CD4-positive, alpha-beta T cell treated with Interleukin-6 for 4 hours (primary cell): Measurements from ENCODE around the gene GPR42.

Experiments
- DNase-seq: peaks from one replicate; pipeline ENCODE4 v3.0.0-alpha.2; 2020; ENCODE audit warnings: mixed read lengths

The GPR42 gene

GRCh38 chr19:35370722-35371121, at the start of gene GPR42:
GPR42 (plus strand) TSS chr19:35371068; CDS start chr19:35371360, 292 bp downstream.
- DNase-seq, result no peak

GRCh38 chr19:35321291-35321690, 49.6 kb upstream of the GPR42 start:
- DNase-seq, result no peak

DNA sequence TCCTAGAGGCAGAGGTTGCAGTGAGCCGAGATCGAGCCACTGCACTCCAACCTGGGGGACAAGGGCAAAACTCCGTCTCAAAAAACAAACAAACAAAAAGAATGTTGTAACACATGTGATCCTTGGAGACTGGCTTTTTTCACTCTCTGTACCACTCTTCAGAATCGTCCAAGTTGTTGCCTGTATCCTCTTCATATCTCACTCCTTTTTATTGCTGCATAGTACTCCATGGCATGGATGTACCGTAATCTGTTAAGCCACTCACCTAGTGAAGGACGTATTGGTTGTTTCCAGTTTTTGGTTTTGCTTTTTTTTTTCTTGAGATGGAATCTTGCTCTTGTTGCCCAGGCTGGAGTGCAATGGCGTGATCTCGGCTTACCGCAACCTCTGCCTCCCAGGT, 48.9 kb upstream of the GPR42 start:
- DNase-seq, result no peak

GRCh38 chr19:35327642-35328041, 43.2 kb upstream of the GPR42 start:
- DNase-seq, result no peak

DNA sequence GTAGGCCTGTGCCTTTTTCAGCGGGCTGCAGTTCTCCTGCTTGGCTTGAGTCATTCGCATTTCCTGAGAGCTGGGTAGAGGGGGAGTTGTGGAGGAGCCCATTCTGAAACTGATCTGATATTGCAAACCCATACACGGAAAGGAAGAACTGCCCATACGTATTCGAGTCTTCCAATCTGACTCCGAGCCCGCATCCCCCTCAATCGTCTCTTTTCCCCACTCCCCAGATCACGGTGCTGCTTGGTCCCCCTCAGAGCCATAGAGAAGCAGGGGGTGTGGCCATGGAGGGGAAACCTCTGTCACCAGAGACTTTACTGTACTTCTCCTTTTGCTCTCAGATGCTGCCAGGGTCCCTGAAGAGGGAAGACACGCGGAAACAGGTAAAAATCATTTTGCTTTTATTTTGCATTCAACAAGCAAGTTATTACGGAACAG, 42.0 kb upstream of the GPR42 start, which contains the start of gene CD22:
Gene CD22, plus strand, starts transcription at position 337 of the 435 bp plus-strand sequence. CDS start 2,854 bp downstream, outside the sequence.
- DNase-seq, result no peak

DNA sequence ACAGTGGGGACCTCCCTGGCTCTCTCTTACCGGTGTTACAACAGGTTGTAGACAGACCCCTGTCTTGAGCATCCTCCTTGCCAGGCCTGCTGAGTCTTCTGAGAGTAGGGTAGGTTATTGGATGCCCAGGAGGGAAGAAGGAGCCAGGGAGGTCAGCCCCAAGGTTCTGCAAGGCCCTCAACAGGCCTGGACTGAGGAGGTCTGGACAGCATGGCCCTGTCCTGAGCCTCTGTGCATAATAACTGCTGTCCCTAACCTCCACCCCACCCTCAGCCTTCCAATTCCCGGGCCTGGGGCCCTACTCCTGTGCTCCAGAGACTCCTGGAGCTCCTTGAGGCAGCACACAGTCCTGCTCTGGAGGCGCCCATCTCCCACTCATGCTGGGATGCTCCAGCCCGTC, 41.5 kb upstream of the GPR42 start:
- DNase-seq, result no peak

DNA sequence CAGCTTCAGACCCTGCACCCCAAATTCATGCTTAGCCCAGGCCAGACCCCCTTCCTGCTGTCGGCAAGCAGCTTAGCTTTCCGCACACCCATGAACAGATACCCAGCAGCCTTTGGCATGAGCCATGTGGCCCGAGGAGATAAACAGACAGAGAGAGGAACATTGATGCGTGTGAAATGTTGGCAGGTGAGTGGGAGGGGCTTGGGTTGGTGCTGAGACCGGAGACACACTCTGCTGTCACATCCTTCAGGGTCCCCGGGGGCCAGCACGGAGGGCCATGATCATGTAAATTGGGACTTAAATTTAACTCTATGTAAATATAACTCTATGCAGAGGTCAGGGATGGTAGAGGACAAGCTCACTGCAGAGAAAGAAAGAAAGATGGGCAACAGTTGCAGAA, 40.4 kb upstream of the GPR42 start:
- no peak for DNase-seq

DNA sequence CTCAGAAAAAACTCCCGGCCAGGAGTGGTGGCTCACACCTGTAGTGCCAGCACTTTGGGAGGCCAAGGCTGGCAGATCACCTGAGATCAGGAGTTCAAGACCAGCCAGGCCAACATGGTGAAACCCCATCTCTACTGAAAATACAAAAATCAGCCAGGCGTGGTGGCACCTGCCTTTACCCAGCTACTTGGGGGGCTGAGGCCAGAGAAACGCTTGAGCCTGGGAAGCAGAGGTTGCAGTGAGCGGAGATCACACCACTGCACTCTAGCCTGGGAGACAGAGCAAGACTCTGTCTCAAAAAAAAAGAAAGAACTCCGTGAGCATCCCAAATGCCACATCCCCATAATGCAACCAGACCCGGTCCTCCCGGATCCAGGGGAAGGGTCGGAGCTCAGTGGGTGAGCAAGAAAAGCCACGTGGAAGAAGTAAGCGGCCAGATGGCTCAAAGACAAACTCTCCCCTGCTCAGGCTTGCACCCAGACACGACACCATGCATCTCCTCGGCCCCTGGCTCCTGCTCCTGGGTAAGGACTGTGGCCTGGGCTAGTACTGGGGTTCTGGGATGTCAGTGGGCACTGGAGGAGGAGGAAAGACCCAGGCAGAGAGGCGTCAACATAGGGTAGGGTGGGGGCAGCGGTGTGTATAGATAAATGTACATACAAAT, 39.2 kb upstream of the GPR42 start:
- no peak for DNase-seq

- peak; percentile 58 for DNase-seq
Observed at GRCh38 chr19:35332817-35333216, 38.1 kb upstream of the GPR42 start.

DNA sequence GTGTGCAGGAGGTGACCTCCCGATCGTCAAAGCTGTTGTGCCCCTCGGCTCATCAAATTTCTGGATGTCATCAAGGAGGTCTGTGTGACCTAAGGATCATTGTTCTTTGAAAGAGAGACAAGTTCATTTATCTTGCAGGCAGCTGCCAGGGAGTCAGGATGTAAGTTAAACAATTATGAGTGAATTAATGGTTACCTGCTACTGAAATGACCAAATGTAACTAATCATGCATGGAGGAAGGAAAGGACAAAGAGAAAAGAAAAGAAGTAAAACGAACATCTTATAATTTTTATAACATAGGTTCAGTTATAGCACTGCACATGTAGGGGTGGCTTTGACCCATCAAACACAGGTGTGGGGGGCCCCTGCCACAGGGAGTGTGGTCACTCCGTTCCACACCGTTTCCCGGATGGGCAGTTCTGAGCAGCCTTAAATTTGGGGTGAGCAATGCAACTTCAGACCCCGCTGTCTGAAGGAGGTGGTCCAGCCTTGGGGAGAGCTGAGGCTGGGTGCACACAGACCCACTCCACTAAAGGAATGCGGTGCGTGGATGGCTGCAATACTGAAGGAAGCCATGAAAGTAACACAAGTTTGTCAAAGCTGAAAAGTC, 36.6 kb upstream of the GPR42 start:
- DNase-seq, result no peak

DNA sequence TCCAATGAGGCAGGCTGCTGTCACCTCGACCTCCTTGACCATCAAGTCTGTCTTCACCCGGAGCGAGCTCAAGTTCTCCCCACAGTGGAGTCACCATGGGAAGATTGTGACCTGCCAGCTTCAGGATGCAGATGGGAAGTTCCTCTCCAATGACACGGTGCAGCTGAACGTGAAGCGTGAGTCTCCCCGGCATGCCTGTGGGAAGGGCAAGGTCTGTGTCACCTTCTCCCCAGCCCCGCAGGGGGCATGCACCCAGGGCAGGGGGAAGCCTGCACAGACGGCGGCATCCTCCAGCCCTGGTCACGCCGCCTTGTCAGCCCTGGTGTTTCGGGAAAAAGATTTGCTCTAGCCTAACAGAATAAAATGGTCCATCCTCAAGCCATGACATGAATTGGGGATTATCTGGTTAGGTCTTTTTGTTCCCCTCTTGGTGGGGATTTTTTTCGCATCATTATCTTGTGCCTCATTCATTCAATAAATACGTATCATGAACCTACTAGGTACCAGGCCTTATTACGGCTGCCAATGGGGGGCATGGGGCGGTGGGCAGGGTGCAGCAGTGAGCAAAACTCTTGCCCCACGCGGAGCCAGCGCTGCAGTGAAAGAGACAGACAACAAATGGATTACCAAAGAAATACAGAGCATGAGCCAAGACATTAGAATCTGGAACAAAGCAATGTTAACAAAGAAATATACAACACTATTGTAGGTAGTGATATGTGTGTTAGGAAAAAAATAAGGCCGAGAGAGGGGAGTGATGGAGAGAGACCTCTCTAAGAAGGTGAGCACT, 34.5 kb upstream of the GPR42 start:
- no peak for DNase-seq

GRCh38 chr19:35337097-35337983, 33.5 kb upstream of the GPR42 start:
- DNase-seq, result no peak

DNA sequence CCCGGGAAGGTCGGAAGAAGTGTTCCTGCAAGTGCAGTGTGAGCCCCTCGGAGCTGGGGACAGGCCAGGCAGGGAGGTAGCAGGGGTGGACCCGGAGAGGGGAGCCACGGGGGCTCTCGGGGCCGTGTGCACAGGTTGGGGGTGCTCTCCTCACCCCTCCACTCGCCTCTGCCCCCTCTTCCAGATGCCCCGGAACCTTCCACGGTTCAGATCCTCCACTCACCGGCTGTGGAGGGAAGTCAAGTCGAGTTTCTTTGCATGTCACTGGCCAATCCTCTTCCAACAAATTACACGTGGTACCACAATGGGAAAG, 32.9 kb upstream of the GPR42 start:
- no peak for DNase-seq

DNA sequence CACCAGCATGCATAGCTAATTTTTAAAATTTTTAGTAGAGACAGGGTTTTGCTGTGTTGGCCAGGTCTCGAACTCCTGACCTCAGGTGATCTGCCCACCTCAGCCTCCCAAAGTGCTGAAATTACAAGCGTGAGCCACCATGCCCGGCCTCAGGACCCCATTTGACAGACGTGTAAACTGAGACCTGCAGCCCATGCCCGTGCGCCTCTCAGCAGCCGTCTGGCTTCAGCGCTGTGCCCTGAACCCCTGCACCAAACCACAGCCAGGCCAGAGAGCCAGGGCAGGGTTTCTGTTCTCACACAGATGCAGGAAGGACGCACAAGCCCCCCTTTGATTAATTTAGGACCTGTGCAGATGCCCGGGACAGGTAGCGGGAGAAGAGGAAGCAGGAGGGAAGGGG, 30.4 kb upstream of the GPR42 start:
- no peak for DNase-seq

DNA sequence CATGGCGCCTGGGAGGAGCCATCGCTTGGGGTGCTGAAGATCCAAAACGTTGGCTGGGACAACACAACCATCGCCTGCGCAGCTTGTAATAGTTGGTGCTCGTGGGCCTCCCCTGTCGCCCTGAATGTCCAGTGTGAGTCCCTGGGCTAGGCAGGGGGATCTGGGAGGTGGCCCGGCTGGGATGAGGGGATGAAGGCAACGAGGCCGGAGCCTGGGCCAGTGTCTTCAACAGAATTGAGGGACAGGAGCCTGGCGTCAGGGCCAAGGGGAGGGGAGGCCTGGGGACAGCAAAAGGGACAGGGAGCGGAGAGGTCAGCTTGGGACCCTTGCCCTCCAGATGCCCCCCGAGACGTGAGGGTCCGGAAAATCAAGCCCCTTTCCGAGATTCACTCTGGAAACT, 29.9 kb upstream of the GPR42 start:
- DNase-seq, result no peak

DNA sequence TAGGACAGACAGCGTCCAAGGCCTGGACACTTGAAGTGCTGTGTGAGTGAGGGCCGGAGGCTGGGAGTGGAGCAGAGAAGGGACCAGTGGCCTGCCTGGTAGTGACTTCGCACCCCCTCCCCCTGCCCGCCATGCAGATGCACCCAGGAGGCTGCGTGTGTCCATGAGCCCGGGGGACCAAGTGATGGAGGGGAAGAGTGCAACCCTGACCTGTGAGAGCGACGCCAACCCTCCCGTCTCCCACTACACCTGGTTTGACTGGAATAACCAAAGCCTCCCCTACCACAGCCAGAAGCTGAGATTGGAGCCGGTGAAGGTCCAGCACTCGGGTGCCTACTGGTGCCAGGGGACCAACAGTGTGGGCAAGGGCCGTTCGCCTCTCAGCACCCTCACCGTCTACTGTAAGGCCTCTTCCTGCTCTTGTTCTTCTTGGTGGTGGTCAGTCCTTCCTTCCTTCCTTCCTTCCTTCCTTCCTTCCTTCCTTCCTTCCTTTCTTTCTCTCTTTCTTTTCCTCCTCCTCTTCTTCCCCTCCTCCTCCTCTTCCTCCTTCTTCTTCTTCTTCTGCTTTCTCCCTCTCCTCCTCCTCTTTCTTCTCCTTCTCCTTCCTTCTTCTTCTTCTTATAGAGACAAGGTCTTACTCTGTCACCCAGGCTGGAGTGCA, 29.2 kb upstream of the GPR42 start:
- no peak for DNase-seq

- no peak for DNase-seq
Observed at GRCh38 chr19:35342430-35342829, 28.4 kb upstream of the GPR42 start.

GRCh38 chr19:35344511-35345031, 26.3 kb upstream of the GPR42 start:
- DNase-seq, result no peak

- no peak for DNase-seq
Observed at GRCh38 chr19:35345671-35346111, 25.2 kb upstream of the GPR42 start.

- DNase-seq, result peak; percentile 70
Observed at GRCh38 chr19:35346193-35347052, 24.4 kb upstream of the GPR42 start.
